HCT116 (cell line): ENCODE data around the gene ANKRD13C.

Experiments
- CTCF ChIP-seq, 3 experiments: fragments of 200-600 bp in 1 of 3; sonication (generic) in 1 of 3; IDR thresholded peaks in 2 of 3; conservative IDR thresholded peaks in 1 of 3; 2 replicates each; pipeline ENCODE4 v1.5.1; 2012 to 2017; ENCODE audit warnings: low read depth in 2 of 3, low read length in 2 of 3, antibody characterized with exemption in 1 of 3, borderline replicate concordance in 1 of 3, control low read depth in 1 of 3, mild to moderate bottlenecking in 1 of 3, mixed read lengths in 1 of 3, mixed run types in 1 of 3, moderate library complexity in 1 of 3; ENCODE audit not compliant: insufficient read depth in 1 of 3
- EZH2 ChIP-seq: fragments of 200-600 bp; sonication (generic); IDR thresholded peaks from 2 replicates; pipeline ENCODE4 v1.6.1; 2017; ENCODE audit warnings: antibody characterized with exemption, mixed run types
- EZH2phosphoT487 ChIP-seq: fragments of 200-600 bp; IDR thresholded peaks from 2 replicates; pipeline ENCODE4 v1.6.1; 2018; ENCODE audit warnings: antibody characterized with exemption, borderline replicate concordance
- FOSL1 ChIP-seq: IDR thresholded peaks from 2 replicates; pipeline ENCODE4 v1.6.1; 2012; ENCODE audit warnings: low read depth
- MAX ChIP-seq: IDR thresholded peaks from 2 replicates; pipeline ENCODE4 v1.6.1; 2012
- POLR2A ChIP-seq: IDR thresholded peaks from 2 replicates; pipeline ENCODE4 v1.7.0; 2011; ENCODE audit warnings: borderline replicate concordance; ENCODE audit not compliant: insufficient read depth, insufficient read length; ENCODE audit errors: extremely low read depth
- POLR2AphosphoS5 ChIP-seq: IDR thresholded peaks from 2 replicates; pipeline ENCODE4 v1.6.1; 2011; ENCODE audit warnings: mild to moderate bottlenecking, low read depth, low read length, moderate library complexity
- REST ChIP-seq: IDR thresholded peaks from 2 replicates; pipeline ENCODE4 v1.6.1; 2012; ENCODE audit warnings: low read depth
- SIN3A ChIP-seq: IDR thresholded peaks from 2 replicates; pipeline ENCODE4 v1.6.1; 2012; ENCODE audit warnings: low read depth
- ZFX ChIP-seq: fragments of 450-650 bp; IDR thresholded peaks from 2 replicates; pipeline ENCODE4 v1.6.1; 2017
- ZNF274 ChIP-seq: fragments of 200-500 bp; sonication (Bioruptor generic); IDR thresholded peaks from 2 replicates; pipeline ENCODE4 v1.6.1; 2014; ENCODE audit warnings: mild to moderate bottlenecking, low read depth, low read length, inconsistent platforms

GRCh38 chr1:70360321-70360720 is 5.8 kb upstream of the ANKRD13C start:
- TF ChIP-seq ZFX (no peak), POLR2AphosphoS5 (no peak), ZNF274 (no peak), POLR2A (no peak), CTCF (IDR thresholded peaks at IDR 0.05 in 2 of 3, conservative IDR thresholded peaks at IDR 0.05 in 1 of 3; ENCODE audit: borderline replicate concordance in 1 of 3, insufficient read depth in 1 of 3, low read depth in 2 of 3, low read length in 2 of 3) (no peak), REST (no peak), EZH2phosphoT487 (no peak), EZH2 (no peak), MAX (no peak), SIN3A (no peak), FOSL1 (no peak)
